ENCODE results near the gene RPS6KL1.

Gene RPS6KL1

DNA sequence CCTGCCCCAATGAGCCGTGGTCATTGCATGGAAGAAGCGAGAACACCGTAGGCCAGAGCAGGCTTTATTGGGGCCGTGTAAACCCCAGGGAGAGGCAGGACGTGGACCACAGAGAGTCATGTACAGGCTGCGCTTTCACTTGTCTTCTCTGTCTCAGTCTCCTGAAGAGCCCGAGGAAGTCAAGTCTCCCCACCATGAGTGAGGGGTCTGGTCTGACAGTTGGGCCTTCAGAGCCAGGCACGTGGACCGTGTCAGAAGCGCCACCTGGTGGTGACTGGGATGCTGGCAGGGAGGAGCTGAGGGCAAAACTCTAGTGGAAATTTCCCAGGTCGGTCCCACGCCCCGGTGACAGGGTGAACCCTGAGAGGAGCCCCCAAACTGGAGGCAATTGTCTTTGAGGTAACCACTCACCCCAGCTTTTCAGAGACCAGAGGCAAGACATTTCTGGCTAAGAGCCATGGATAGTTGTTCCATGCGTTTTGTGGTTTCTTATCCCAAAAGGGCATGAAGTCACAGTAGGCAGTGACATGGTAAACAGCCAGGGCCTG lies 17.4 kb downstream of the RPS6KL1 start:
- in situ Hi-C loops (cut with HindIII; ENCODE audit: low sequenced_read_pairs) = loop anchor here (25.0 kb wide), 1 partner anchor 182 kb away; no protein-coding TSS in a partner anchor
- no peak overlapping the region for H3K4me3 ChIP-seq (ENCODE audit: low read depth, low read length)
- DNase-seq (ENCODE audit: low read depth) = no peak
- TF ChIP-seq, protein P1, sequence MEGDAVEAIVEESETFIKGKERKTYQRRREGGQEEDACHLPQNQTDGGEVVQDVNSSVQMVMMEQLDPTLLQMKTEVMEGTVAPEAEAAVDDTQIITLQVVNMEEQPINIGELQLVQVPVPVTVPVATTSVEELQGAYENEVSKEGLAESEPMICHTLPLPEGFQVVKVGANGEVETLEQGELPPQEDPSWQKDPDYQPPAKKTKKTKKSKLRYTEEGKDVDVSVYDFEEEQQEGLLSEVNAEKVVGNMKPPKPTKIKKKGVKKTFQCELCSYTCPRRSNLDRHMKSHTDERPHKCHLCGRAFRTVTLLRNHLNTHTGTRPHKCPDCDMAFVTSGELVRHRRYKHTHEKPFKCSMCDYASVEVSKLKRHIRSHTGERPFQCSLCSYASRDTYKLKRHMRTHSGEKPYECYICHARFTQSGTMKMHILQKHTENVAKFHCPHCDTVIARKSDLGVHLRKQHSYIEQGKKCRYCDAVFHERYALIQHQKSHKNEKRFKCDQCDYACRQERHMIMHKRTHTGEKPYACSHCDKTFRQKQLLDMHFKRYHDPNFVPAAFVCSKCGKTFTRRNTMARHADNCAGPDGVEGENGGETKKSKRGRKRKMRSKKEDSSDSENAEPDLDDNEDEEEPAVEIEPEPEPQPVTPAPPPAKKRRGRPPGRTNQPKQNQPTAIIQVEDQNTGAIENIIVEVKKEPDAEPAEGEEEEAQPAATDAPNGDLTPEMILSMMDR (IDR thresholded peaks at IDR 0.05; ENCODE audit: low read depth, low read length, missing control alignments) = peak; percentile 96

GRCh38 chr14:74904635-74905503 lies 18.2 kb downstream of the RPS6KL1 start:
- in situ Hi-C loops (cut with HindIII; ENCODE audit: low sequenced_read_pairs) = loop anchor here (5.0 to 25.0 kb wide), 3 partner anchors 43 to 182 kb away; no protein-coding TSS in a partner anchor
- no peak for DNase-seq (ENCODE audit: low read depth)
- no peak overlapping the region for H3K4me3 ChIP-seq (ENCODE audit: low read depth, low read length)

GRCh38 chr14:74902941-74903705 lies 19.9 kb downstream of the RPS6KL1 start:
- no peak for DNase-seq (ENCODE audit: low read depth)
- H3K4me3 ChIP-seq (ENCODE audit: low read depth, low read length) = no peak overlapping the region
- in situ Hi-C loops (cut with HindIII; ENCODE audit: low sequenced_read_pairs) = loop anchor here (5.0 to 25.0 kb wide), 3 partner anchors 41 to 184 kb away; no protein-coding TSS in a partner anchor
- TF ChIP-seq, protein P1 (IDR thresholded peaks at IDR 0.05; ENCODE audit: low read depth, low read length, missing control alignments) = no peak

More at GRCh38 chr14:74904635-74905503, 18.2 kb downstream of the RPS6KL1 start:
- TF ChIP-seq, protein P1 (IDR thresholded peaks at IDR 0.05; ENCODE audit: low read depth, low read length, missing control alignments) = no peak

GRCh38 chr14:74898694-74899093 lies 24.4 kb downstream of the RPS6KL1 start:
- no peak overlapping the region for H3K4me3 ChIP-seq (ENCODE audit: low read depth, low read length)
- DNase-seq (ENCODE audit: low read depth) = no peak
- TF ChIP-seq, protein P1 (IDR thresholded peaks at IDR 0.05; ENCODE audit: low read depth, low read length, missing control alignments) = no peak
- in situ Hi-C loops (cut with HindIII; ENCODE audit: low sequenced_read_pairs) = no loop called here

DNA sequence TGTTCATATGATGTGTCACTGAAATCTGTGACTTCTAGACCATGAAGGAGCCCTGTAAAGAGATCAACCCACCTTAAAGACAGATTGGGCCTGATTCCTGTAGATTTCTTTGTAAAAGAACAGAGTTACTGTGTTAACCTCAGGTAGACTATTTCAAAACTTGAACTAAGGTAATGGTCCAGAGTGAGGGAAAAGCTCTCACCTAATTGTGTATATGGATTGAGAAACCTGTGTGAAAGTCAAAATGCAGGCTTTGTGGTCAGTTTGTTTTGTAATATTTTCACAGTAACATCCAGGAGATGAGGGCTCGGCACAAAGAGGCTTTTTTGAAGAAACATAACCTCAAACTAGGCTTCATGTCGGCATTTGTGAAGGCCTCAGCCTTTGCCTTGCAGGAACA lies 25.0 kb downstream of the RPS6KL1 start:
- DNase-seq (ENCODE audit: low read depth) = no peak

More for the DNA sequence above, 25.0 kb downstream of the RPS6KL1 start:
- TF ChIP-seq, protein P1 (IDR thresholded peaks at IDR 0.05; ENCODE audit: low read depth, low read length, missing control alignments) = no peak
- H3K4me3 ChIP-seq (ENCODE audit: low read depth, low read length) = no peak overlapping the region
- in situ Hi-C loops (cut with HindIII; ENCODE audit: low sequenced_read_pairs) = no loop called here

All from astrocyte of the cerebellum (primary cell).